Mesendoderm (in vitro differentiated cells): ENCODE results near the gene P2RX4.

ENCODE experiments used
- DNase-seq: peaks from one replicate; pipeline ENCODE4 v3.0.0; 2013
- H2AK5ac ChIP-seq: 2 replicates; pipeline ENCODE4 v1.6.1; 2013; ENCODE audit warnings: low read length, inconsistent platforms
- H2BK120ac ChIP-seq: 2 replicates; pipeline ENCODE4 v1.6.1; 2013; ENCODE audit warnings: low read depth, mild to moderate bottlenecking, low read length, moderate library complexity, mixed read lengths
- H2BK15ac ChIP-seq: replicated peaks from 2 replicates; pipeline ENCODE4 v1.6.1; 2013; ENCODE audit warnings: low read depth, mild to moderate bottlenecking, moderate library complexity
- H2BK5ac ChIP-seq: 2 replicates; pipeline ENCODE4 v1.6.1; 2013; ENCODE audit warnings: low read length, inconsistent platforms
- H3K18ac ChIP-seq: 2 replicates; pipeline ENCODE4 v1.6.1; 2013; ENCODE audit warnings: mild to moderate bottlenecking, low read length, mixed read lengths
- H3K23ac ChIP-seq: one replicate; pipeline ENCODE4 v1.6.1; 2013; ENCODE audit warnings: low read length
- H3K27ac ChIP-seq: 2 replicates; pipeline ENCODE4 v1.5.1; 2013; ENCODE audit warnings: low read depth, mild to moderate bottlenecking, inconsistent platforms, low read length, moderate library complexity
- H3K27me3 ChIP-seq: 2 replicates; pipeline ENCODE4 v1.6.1; 2013; ENCODE audit warnings: low read length, control low read depth, mild to moderate bottlenecking, inconsistent platforms; ENCODE audit not compliant: insufficient read depth, poor library complexity
- H3K36me3 ChIP-seq: 2 replicates; pipeline ENCODE4 v1.6.1; 2013; ENCODE audit warnings: low read length, inconsistent platforms; ENCODE audit not compliant: control insufficient read depth, insufficient read depth
- H3K4ac ChIP-seq: one replicate; pipeline ENCODE4 v1.6.1; 2013; ENCODE audit warnings: low read depth, mild to moderate bottlenecking, low read length, moderate library complexity
- H3K4me1 ChIP-seq: 2 replicates; pipeline ENCODE4 v1.6.1; 2013; ENCODE audit warnings: low read depth, low read length, inconsistent platforms; ENCODE audit not compliant: control insufficient read depth
- H3K4me2 ChIP-seq: 2 replicates; pipeline ENCODE4 v1.6.1; 2013; ENCODE audit warnings: low read length
- H3K4me3 ChIP-seq: 2 replicates; pipeline ENCODE4 v1.5.1; 2013; ENCODE audit warnings: mild to moderate bottlenecking, low read length
- H3K56ac ChIP-seq: one replicate; pipeline ENCODE4 v1.6.1; 2013; ENCODE audit warnings: low read length
- H3K79me1 ChIP-seq: 2 replicates; pipeline ENCODE4 v1.6.1; 2013; ENCODE audit warnings: low read length, inconsistent platforms
- H3K79me2 ChIP-seq: 2 replicates; pipeline ENCODE4 v1.6.1; 2013; ENCODE audit warnings: mild to moderate bottlenecking, low read length; ENCODE audit not compliant: control insufficient read depth, insufficient read depth
- H3K9ac ChIP-seq: 2 replicates; pipeline ENCODE4 v1.6.1; 2013; ENCODE audit warnings: low read length, inconsistent platforms
- H4K5ac ChIP-seq: one replicate; pipeline ENCODE4 v1.6.1; 2013; ENCODE audit warnings: low read length
- H4K8ac ChIP-seq: one replicate; pipeline ENCODE4 v1.6.1; 2013; ENCODE audit warnings: low read depth, mild to moderate bottlenecking, control low read depth, low read length, moderate library complexity
- WGBS: extraction: QIAGEN DNeasy Blood & Tissue Kit; methylation state at CpG from one replicate; pipeline ENCODE4 v1.1.7; 2013; ENCODE audit warnings: low lambda C conversion rate, missing lambda C conversion rate; ENCODE audit not compliant: insufficient coverage; ENCODE audit errors: extremely low coverage; 5-methylcytosine and 5-hydroxymethylcytosine counted together

Gene P2RX4

GRCh38 chr12:121175383-121176119, 34.4 kb upstream of the P2RX4 start:
- H2BK120ac ChIP-seq: no peak overlapping the region
- H3K9ac ChIP-seq: no peak overlapping the region
- H2BK5ac ChIP-seq: no peak overlapping the region
- H3K27me3 ChIP-seq: no peaks in the 10 kb centered on the region
- H2BK15ac ChIP-seq: no peak overlapping the region
- H3K79me1 ChIP-seq: no peaks in the 10 kb centered on the region
- H3K4me3 ChIP-seq: no peak overlapping the region
- H3K27ac ChIP-seq: no peak overlapping the region
- no peaks in the 10 kb centered on the region for H3K79me2 ChIP-seq
- no peaks in the 10 kb centered on the region for H3K4me1 ChIP-seq
- H3K56ac ChIP-seq: no peak overlapping the region
- no peak overlapping the region for H4K5ac ChIP-seq
- H3K4me2 ChIP-seq: no peak overlapping the region
- H4K8ac ChIP-seq: no peak overlapping the region
- no peaks in the 10 kb centered on the region for H3K36me3 ChIP-seq
- WGBS: no CpG with 5 or more reads among the region's 16 CpGs
- no peak for DNase-seq
- peak overlapping the region; percentile 24 for H3K23ac ChIP-seq
- H3K4ac ChIP-seq: no peak overlapping the region
- no peak overlapping the region for H2AK5ac ChIP-seq
- no peak overlapping the region for H3K18ac ChIP-seq

- no peak overlapping the region for H3K18ac ChIP-seq
- H2BK120ac ChIP-seq: no peak overlapping the region
- no CpG with 5 or more reads among the region's 19 CpGs for WGBS
- H3K56ac ChIP-seq: no peak overlapping the region
- no peak overlapping the region for H3K4ac ChIP-seq
- H3K79me2 ChIP-seq: no peaks in the 10 kb centered on the region
- H3K36me3 ChIP-seq: no peaks in the 10 kb centered on the region
- no peak for DNase-seq
- no peak overlapping the region for H3K23ac ChIP-seq
- H2BK15ac ChIP-seq: no peak overlapping the region
- no peak overlapping the region for H3K27ac ChIP-seq
- no peak overlapping the region for H4K8ac ChIP-seq
- no peaks in the 10 kb centered on the region for H3K4me1 ChIP-seq
- H2BK5ac ChIP-seq: no peak overlapping the region
- H4K5ac ChIP-seq: no peak overlapping the region
- H3K9ac ChIP-seq: no peak overlapping the region
- no peaks in the 10 kb centered on the region for H3K79me1 ChIP-seq
- no peak overlapping the region for H2AK5ac ChIP-seq
- H3K4me3 ChIP-seq: no peak overlapping the region
- H3K27me3 ChIP-seq: no peaks in the 10 kb centered on the region
- no peak overlapping the region for H3K4me2 ChIP-seq
Measured at GRCh38 chr12:121176826-121177529, 33.0 kb upstream of the P2RX4 start.

DNA sequence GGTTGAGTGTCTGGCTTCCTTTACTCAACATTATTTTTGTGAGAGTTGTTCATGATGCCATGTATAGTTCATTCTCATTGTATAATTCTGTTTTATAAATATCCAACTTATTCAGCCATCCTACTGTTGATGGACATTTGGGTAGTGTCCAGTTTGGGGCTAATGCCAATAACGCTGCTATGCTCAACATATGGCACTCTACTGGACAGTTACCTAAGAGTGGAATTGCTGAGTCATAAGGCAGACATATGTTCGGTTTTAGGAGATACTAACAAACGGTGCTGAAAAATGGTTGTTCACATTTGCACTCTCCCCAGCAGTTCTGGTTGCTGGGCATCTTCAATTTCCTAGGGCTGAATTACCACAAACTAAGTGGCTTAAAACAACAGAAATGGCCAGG, 28.7 kb upstream of the P2RX4 start:
- Histone ChIP-seq H3K36me3 (no peaks in the 10 kb centered on the region), H4K8ac (no peak overlapping the region), H3K4me1 (no peaks in the 10 kb centered on the region), H3K79me1 (no peaks in the 10 kb centered on the region), H3K4me3 (no peak overlapping the region), H2AK5ac (no peak overlapping the region), H3K56ac (no peak overlapping the region), H3K79me2 (no peaks in the 10 kb centered on the region), H3K18ac (no peak overlapping the region), H3K4me2 (no peak overlapping the region), H2BK15ac (no peak overlapping the region), H3K23ac (no peak overlapping the region), H3K4ac (no peak overlapping the region), H3K9ac (no peak overlapping the region), H3K27me3 (no peaks in the 10 kb centered on the region), H2BK5ac (no peak overlapping the region), H2BK120ac (no peak overlapping the region), H4K5ac (no peak overlapping the region), H3K27ac (no peak overlapping the region)
- no CpG with 5 or more reads among the region's 3 CpGs for WGBS
- no peak for DNase-seq

GRCh38 chr12:121182222-121182893, 27.6 kb upstream of the P2RX4 start:
- H3K79me2 ChIP-seq: no peaks in the 10 kb centered on the region
- no peaks in the 10 kb centered on the region for H3K36me3 ChIP-seq
- no peak overlapping the region for H3K9ac ChIP-seq
- H4K5ac ChIP-seq: no peak overlapping the region
- H3K56ac ChIP-seq: no peak overlapping the region
- H3K4ac ChIP-seq: no peak overlapping the region
- no peak overlapping the region for H3K18ac ChIP-seq
- H2AK5ac ChIP-seq: no peak overlapping the region
- H2BK15ac ChIP-seq: no peak overlapping the region
- no peaks in the 10 kb centered on the region for H3K27me3 ChIP-seq
- H4K8ac ChIP-seq: no peak overlapping the region
- H3K4me2 ChIP-seq: no peak overlapping the region
- H2BK120ac ChIP-seq: no peak overlapping the region
- H3K79me1 ChIP-seq: no peaks in the 10 kb centered on the region
- no peak for DNase-seq
- no peak overlapping the region for H3K23ac ChIP-seq
- no peak overlapping the region for H3K4me3 ChIP-seq
- no peak overlapping the region for H2BK5ac ChIP-seq
- no peak overlapping the region for H3K27ac ChIP-seq
- no CpG with 5 or more reads among the region's 3 CpGs for WGBS
- no peaks in the 10 kb centered on the region for H3K4me1 ChIP-seq

DNA sequence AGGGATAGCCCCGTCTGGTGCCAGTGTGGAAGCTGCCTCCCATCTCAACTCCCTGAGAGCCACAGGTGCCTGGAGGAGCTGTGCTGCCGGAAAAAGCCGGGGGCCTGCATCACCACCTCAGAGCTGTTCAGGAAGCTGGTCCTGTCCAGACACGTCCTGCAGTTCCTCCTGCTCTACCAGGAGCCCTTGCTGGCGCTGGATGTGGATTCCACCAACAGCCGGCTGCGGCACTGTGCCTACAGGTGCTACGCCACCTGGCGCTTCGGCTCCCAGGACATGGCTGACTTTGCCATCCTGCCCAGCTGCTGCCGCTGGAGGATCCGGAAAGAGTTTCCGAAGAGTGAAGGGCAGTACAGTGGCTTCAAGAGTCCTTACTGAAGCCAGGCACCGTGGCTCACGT, 25.5 kb upstream of the P2RX4 start:
- Histone ChIP-seq H2BK120ac (no peak overlapping the region), H3K36me3 (no peaks in the 10 kb centered on the region), H3K4me2 (no peak overlapping the region), H3K56ac (peak overlapping the region; percentile 15), H4K5ac (no peak overlapping the region), H3K18ac (no peak overlapping the region), H3K9ac (no peak overlapping the region), H2BK5ac (no peak overlapping the region), H3K27ac (no peak overlapping the region), H3K4me1 (no peaks in the 10 kb centered on the region), H3K27me3 (no peaks in the 10 kb centered on the region), H3K4me3 (no peak overlapping the region), H3K79me1 (no peaks in the 10 kb centered on the region), H3K79me2 (no peaks in the 10 kb centered on the region), H3K4ac (no peak overlapping the region), H2AK5ac (no peak overlapping the region), H2BK15ac (no peak overlapping the region), H4K8ac (no peak overlapping the region), H3K23ac (no peak overlapping the region)
- WGBS: no CpG with 5 or more reads among the region's 15 CpGs
- DNase-seq: no peak
